Measurements from ENCODE around the gene PPP1R14B.

Gene PPP1R14B

GRCh38 chr11:64262271-64263002, 15.7 kb upstream of the PPP1R14B start:
- no peak for FAIRE-seq
- DNase-seq (ENCODE audit: insufficient read length, low spot score): no peak

DNA sequence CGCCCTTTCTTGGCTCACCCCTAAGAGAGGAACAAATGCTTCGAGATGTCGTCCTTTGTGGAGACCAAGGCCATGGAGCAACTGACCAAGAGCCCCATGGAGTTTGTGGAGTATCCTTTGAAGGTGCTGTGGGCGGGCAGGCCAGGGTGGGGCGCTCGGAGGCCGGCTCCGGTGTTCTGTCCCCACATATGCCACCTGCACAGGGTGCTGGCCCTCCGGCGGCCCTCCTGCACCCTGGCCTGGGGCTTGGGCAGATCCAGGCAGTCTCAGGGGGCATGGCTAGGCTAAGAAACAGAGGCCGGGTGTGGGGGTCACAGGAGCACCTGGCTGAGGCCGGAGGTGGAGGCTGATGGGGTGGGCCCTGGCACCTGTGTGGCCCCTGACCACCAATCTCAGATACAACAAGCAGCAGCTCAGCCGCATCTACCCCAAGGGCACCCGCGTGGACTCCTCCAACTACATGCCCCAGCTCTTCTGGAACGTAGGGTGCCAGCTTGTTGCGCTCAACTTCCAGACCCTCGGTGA, 14.9 kb upstream of the PPP1R14B start:
- no peak for FAIRE-seq
- DNase-seq (ENCODE audit: insufficient read length, low spot score): no peak

DNA sequence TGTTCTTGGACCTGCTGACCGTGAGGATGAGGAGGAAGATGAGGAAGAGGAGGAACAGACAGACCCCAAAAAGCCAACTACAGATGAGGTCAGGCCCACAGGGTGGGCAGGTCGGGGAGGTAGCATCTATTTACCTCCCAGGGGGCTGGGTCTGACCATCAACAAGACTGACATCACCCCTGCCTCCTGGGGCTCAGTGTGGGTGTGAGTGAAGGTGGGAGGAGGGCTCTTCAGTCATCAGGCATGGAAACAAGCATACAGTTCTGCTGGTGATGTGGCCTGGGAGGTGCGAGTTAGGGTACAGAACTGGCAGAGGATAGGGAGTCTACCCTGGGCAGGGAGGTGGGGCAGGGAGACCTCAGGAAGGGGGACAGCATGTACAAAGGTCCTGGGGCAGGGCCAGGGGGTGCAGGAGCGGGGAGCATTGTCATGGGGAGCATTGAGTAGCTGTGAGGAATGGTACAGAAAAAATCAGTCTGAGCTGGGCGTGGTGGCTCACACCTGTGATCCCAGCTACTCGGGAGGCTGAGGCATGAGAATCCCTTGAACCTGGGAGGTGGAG, 13.5 kb upstream of the PPP1R14B start:
- no peak for DNase-seq (ENCODE audit: insufficient read length, low spot score)
- no peak for FAIRE-seq

DNA sequence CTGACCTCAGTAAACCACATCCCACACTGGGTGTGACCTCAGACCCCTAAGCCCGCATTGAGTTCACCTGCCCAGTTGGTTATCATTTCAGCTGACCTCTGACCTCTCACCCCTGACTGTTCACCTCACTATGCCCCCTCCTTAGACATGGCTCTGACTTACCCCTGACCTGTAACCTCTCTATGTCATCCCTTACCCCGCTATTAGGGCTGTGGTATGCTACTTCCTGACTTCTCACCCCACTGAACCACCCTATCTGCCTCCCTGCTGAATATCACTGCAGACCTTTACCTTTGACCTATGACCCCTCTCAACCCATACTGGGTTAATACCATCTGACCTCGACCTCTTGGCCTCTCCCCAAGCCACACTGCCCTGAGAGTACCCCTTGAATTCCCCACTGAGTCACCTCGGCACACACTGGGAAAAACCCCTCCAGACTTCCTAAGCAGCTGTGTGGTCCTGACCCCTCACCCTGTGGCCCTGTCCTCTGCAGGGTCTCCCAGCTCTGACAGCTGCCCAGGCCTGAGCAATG, 12.9 kb upstream of the PPP1R14B start:
- DNase-seq (ENCODE audit: insufficient read length, low spot score) (no peak), FAIRE-seq (no peak)

GRCh38 chr11:64258946-64259532, 12.3 kb upstream of the PPP1R14B start:
- no peak for DNase-seq (ENCODE audit: insufficient read length, low spot score)
- FAIRE-seq: no peak

DNA sequence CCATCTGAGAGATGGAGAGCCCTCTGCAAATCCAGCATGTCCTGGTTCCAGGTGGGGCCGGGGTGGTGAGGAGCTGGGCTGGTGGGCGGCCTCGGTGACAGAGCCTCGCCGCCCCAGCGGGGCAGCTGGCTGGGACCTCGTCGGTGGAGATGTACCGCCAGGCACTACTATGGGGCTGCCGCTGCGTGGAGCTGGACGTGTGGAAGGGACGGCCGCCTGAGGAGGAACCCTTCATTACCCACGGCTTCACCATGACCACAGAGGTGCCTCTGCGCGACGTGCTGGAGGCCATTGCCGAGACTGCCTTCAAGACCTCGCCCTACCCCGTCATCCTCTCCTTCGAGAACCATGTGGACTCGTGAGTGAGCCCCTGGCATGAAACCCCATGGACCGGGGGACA, 11.6 kb upstream of the PPP1R14B start:
- DNase-seq (ENCODE audit: insufficient read length, low spot score): no peak
- FAIRE-seq: no peak

GRCh38 chr11:64256300-64256699, 9.6 kb upstream of the PPP1R14B start:
- DNase-seq (ENCODE audit: insufficient read length, low spot score) (no peak), FAIRE-seq (no peak)

GRCh38 chr11:64255135-64256128, 8.7 kb upstream of the PPP1R14B start:
- DNase-seq (ENCODE audit: insufficient read length, low spot score) (no peak), FAIRE-seq (no peak)

DNA sequence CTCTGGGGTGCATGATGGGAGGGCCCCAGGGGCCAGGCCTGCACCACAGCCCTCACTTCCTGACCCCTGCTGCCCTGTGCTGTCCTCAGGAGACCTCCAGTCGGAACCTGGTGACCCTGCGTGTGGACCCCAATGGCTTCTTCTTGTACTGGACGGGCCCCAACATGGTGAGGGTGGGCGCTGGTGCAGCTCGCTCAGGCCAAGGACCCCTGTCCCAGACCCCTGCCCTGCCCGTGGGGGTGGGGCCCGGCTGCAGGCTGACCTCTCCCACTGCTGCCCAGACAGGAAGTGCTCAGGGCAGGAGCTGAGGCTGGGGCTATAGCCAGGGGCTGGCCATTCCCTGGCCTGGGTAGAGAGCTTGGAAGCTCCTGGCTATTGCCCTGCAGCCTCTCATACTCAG, 7.6 kb upstream of the PPP1R14B start:
- FAIRE-seq: no peak
- DNase-seq (ENCODE audit: insufficient read length, low spot score): no peak

- DNase-seq (ENCODE audit: insufficient read length, low spot score) (no peak), FAIRE-seq (no peak)
Measured at GRCh38 chr11:64253481-64253880, 6.7 kb upstream of the PPP1R14B start.

- DNase-seq (ENCODE audit: insufficient read length, low spot score) (no peak), FAIRE-seq (no peak)
Measured at GRCh38 chr11:64253043-64253442, 6.3 kb upstream of the PPP1R14B start.

- DNase-seq (ENCODE audit: insufficient read length, low spot score): peak; percentile 63
- no peak for FAIRE-seq
Measured at GRCh38 chr11:64252003-64252872, 5.5 kb upstream of the PPP1R14B start.

DNA sequence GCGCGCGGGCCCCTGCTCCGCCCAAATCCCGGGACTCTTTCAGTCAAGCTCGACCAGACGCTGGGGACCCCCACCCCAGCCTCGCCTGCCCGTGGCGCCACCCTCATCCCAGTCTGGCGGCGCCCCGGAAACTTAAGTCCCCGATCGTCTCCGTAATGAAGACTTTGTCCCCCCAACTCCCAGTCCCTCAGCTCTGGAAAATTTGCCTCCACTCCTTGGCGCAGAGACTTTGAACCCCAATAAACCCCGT, 4.9 kb upstream of the PPP1R14B start:
- DNase-seq (ENCODE audit: insufficient read length, low spot score) (no peak), FAIRE-seq (no peak)

DNA sequence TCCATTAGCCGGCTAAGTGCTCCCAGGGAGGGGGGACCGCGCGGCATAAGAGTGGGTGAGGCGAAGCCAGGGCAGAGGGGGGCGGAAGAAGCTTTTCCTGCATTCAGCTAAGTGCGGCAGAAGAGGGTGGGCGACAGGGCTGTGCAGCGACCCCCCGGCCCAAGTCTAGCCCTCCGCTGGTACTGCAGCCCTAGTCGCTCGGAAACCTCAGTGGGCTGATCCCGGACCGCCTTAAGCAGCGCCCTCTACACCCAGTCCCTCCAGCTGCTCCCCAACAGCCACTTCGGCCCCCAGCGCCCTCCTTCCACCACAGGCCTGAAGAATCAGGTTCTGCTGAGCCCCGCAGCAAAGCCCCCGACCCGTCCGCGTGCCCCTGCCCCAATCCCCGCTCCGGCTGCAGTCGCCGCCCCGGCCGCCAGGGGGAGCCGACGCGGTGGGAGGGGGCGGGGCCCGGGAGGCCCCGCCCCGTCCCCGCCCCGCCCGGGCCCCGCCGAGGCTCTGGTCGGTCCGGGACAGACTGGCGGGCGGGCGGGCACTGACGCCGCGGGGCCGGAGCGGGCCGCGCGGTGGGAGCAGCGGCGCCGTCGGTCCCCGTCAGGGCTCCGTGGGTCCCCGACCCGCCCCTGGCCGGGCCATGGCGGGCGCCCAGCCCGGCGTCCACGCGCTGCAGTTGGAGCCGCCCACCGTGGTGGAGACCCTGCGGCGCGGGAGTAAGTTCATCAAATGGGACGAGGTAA, 4.4 kb upstream of the PPP1R14B start, which contains the start of gene PLCB3:
Gene PLCB3 (plus strand): TSS at position 515 of the 737 bp plus-strand sequence. CDS start 120 bp downstream, at position 635.
- DNase-seq (ENCODE audit: insufficient read length, low spot score): peak; percentile 91
- FAIRE-seq: no peak

- DNase-seq (ENCODE audit: insufficient read length, low spot score) (no peak), FAIRE-seq (no peak)
Measured at GRCh38 chr11:64250415-64251015, 3.8 kb upstream of the PPP1R14B start.

DNA sequence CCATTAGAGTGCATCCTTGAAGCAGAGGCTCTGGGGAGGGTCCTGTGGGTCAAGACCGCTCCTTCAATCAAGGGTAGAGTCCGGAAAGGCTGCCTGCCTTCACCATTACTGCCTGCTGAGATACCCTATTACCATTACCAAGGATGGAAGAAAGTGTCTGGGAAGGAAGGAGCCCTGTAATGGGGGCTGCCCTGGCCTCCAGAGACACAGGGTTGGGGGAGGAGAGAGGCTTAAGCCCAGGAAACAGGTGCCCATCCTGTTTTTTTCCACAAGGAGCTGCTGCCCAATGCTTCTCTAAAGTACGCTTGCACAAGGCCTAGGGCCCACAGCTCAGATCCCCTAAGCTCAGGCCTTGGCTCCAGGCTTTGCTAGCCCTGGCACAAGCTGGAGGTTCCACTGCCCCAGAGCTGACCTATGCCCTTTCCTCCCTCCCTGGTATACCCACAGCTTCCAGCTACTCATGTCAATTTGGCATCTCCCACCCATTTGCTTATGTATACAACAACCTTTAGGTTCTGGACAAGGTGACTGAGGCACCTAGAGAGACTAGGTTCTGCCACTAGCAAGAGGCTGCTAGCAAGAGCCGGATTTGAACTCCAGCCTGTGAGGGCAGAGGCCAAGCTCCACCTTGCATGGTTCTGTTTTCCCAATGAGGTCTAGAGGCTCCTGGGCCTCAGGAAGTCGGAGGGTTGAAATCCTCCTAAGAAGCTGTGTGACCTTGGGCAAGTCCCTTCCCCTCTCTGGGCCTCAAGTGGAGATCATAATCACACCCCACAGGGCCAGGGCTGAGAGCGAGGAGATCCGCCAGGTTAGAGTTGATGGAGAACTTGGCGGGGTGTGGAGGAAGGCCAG, 3.0 kb upstream of the PPP1R14B start:
- FAIRE-seq (no peak), DNase-seq (ENCODE audit: insufficient read length, low spot score) (no peak)

DNA sequence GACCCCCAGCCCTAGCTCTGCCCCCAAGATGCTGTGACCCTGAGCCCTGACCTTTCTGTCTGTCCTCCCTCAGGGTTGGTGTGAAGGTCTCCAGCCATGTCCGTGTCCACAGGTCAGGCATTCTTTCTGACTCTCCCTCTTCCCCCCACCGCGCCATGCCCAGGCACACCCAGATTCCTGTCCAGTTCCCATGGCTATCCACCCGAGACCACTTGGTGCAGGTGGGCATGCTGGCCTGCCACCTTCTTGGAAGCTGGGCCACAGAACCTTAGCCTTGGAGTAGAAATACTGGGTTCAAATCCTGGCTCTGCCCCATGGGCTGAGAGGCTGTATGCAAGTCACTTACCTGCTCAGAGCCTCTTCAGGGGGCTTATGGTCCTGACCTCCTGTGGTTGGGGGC, 2.3 kb upstream of the PPP1R14B start:
- FAIRE-seq: no peak
- no peak for DNase-seq (ENCODE audit: insufficient read length, low spot score)

DNA sequence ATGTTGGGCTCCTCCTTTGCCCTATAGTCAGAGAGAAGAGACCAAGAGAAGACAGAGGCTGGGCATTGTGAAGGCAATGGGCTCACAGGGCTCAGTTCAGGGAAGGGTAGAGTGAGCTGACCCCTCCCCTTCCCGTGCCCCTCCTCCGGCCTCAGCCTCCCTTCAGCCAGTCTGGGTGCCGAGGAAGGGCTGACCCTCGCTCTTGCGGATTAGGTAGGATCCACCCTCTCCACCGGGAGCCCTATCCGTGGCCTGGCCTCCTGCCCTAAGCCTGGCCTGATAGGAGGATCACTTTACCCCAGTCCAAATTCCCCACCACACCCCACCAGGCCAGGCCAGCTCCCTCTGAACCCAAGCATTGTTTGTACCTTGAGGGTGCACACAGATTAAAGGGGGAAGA, 1.8 kb upstream of the PPP1R14B start:
- DNase-seq (ENCODE audit: insufficient read length, low spot score): no peak
- FAIRE-seq: no peak

Measured in GM19239 (cell line).